Activated T-cell treated with anti-CD3 and anti-CD28 coated beads, Interleukin-2, amount 50 U/mL, for 24 hours (primary cell): ENCODE measurements around the gene NBEA.
A peak's percentile ranks its signal among the peaks of the same experiment; 100 is the strongest.
"Not testable (repeated sequence)": the region's sequence is repeated elsewhere in the genome, so short reads cannot be mapped to it uniquely, and the experiment has no call there.

Source experiments
- DNase-seq: peaks from one replicate; pipeline ENCODE4 v3.0.0-alpha.2; 2020
- H3K27ac Mint-ChIP-seq: 2 replicates; pipeline ENCODE4 v1.8.0; 2020; ENCODE audit warnings: mild to moderate bottlenecking, mixed read lengths
- H3K27me3 Mint-ChIP-seq: 2 replicates; pipeline ENCODE4 v1.8.0; 2020; ENCODE audit warnings: mixed read lengths
- H3K36me3 Mint-ChIP-seq: 2 replicates; pipeline ENCODE4 v1.8.0; 2020; ENCODE audit warnings: low read depth, mixed read lengths
- H3K4me1 Mint-ChIP-seq: 2 replicates; pipeline ENCODE4 v1.8.0; 2020; ENCODE audit warnings: low read depth, mixed read lengths
- H3K4me3 Mint-ChIP-seq: 2 replicates; pipeline ENCODE4 v1.8.0; 2020; ENCODE audit warnings: mild to moderate bottlenecking, moderate library complexity, mixed read lengths
- H3K9me3 Mint-ChIP-seq: 2 replicates; pipeline ENCODE4 v1.8.0; 2020; ENCODE audit warnings: mixed read lengths

NBEA gene

GRCh38 chr13:34935841-34936240 is 6.2 kb upstream of the NBEA start:
- Mint-ChIP-seq H3K27me3 (peaks cover 46% of the 10 kb centered on the region), H3K4me3 (no peak overlapping the region), H3K27ac (no peak overlapping the region), H3K9me3 (no peaks in the 10 kb centered on the region), H3K36me3 (no peaks in the 10 kb centered on the region), H3K4me1 (no peaks in the 10 kb centered on the region)
- no peak for DNase-seq

GRCh38 chr13:34939771-34940170 is 2.3 kb upstream of the NBEA start:
- H3K27me3 Mint-ChIP-seq, result peaks cover 49% of the 10 kb centered on the region
- peaks cover 18% of the 10 kb centered on the region for H3K4me1 Mint-ChIP-seq
- DNase-seq, result no peak
- no peaks in the 10 kb centered on the region for H3K9me3 Mint-ChIP-seq
- no peak overlapping the region for H3K4me3 Mint-ChIP-seq
- no peak overlapping the region for H3K27ac Mint-ChIP-seq
- H3K36me3 Mint-ChIP-seq, result peaks cover 2% of the 10 kb centered on the region

- Mint-ChIP-seq H3K36me3 (peaks cover 2% of the 10 kb centered on the region), H3K27ac (no peak overlapping the region), H3K27me3 (peaks cover 47% of the 10 kb centered on the region), H3K4me1 (peaks cover 24% of the 10 kb centered on the region), H3K4me3 (peak overlapping the region; percentile 88), H3K9me3 (no peaks in the 10 kb centered on the region)
- no peak for DNase-seq
Measured at GRCh38 chr13:34941436-34941834, 635 bp upstream of the NBEA start.

GRCh38 chr13:34942732-34943435 is 814 bp downstream of the NBEA start:
- peak; percentile 39 for DNase-seq
- peak overlapping the region; percentile 88 for H3K4me3 Mint-ChIP-seq
- no peak overlapping the region for H3K27ac Mint-ChIP-seq
- H3K4me1 Mint-ChIP-seq, result peaks cover 24% of the 10 kb centered on the region
- peaks cover 2% of the 10 kb centered on the region for H3K36me3 Mint-ChIP-seq
- H3K9me3 Mint-ChIP-seq, result no peaks in the 10 kb centered on the region
- peaks cover 48% of the 10 kb centered on the region for H3K27me3 Mint-ChIP-seq

- Mint-ChIP-seq H3K36me3 (peaks cover 2% of the 10 kb centered on the region), H3K27me3 (peaks cover 49% of the 10 kb centered on the region), H3K9me3 (no peaks in the 10 kb centered on the region), H3K27ac (no peak overlapping the region), H3K4me1 (peaks cover 24% of the 10 kb centered on the region), H3K4me3 (peak overlapping the region; percentile 88)
- DNase-seq, result no peak
Measured at GRCh38 chr13:34943436-34944273, 1.6 kb downstream of the NBEA start.

GRCh38 chr13:34944274-34944634 is 2.2 kb downstream of the NBEA start:
- Mint-ChIP-seq H3K4me1 (peaks cover 24% of the 10 kb centered on the region), H3K36me3 (peaks cover 2% of the 10 kb centered on the region), H3K9me3 (no peaks in the 10 kb centered on the region), H3K27me3 (peaks cover 44% of the 10 kb centered on the region), H3K27ac (no peak overlapping the region), H3K4me3 (no peak overlapping the region)
- no peak for DNase-seq

- no peak for DNase-seq
- no peaks in the 10 kb centered on the region for H3K9me3 Mint-ChIP-seq
Measured at GRCh38 chr13:34944751-34945150, 2.7 kb downstream of the NBEA start.

GRCh38 chr13:34951528-34951927 is 9.5 kb downstream of the NBEA start:
- H3K4me1 Mint-ChIP-seq, result no peaks in the 10 kb centered on the region
- DNase-seq, result no peak
- no peaks in the 10 kb centered on the region for H3K9me3 Mint-ChIP-seq
- H3K4me3 Mint-ChIP-seq, result no peak overlapping the region
- H3K27ac Mint-ChIP-seq, result no peak overlapping the region
- H3K27me3 Mint-ChIP-seq, result peaks cover 6% of the 10 kb centered on the region
- H3K36me3 Mint-ChIP-seq, result no peaks in the 10 kb centered on the region

More at GRCh38 chr13:34944751-34945150, 2.7 kb downstream of the NBEA start:
- H3K27me3 Mint-ChIP-seq, result peaks cover 43% of the 10 kb centered on the region
- H3K4me1 Mint-ChIP-seq, result peaks cover 24% of the 10 kb centered on the region
- peaks cover 2% of the 10 kb centered on the region for H3K36me3 Mint-ChIP-seq
- H3K4me3 Mint-ChIP-seq, result no peak overlapping the region
- H3K27ac Mint-ChIP-seq, result no peak overlapping the region

- Mint-ChIP-seq H3K27me3 (no peaks in the 10 kb centered on the region), H3K27ac (no peak overlapping the region), H3K4me3 (no peak overlapping the region), H3K36me3 (no peaks in the 10 kb centered on the region), H3K9me3 (no peaks in the 10 kb centered on the region), H3K4me1 (no peaks in the 10 kb centered on the region)
- DNase-seq, result no peak
Measured at GRCh38 chr13:34959489-34959888, 17.4 kb downstream of the NBEA start.

- no peaks in the 10 kb centered on the region for H3K36me3 Mint-ChIP-seq
- no peak overlapping the region for H3K4me3 Mint-ChIP-seq
- H3K27ac Mint-ChIP-seq, result no peak overlapping the region
- no peaks in the 10 kb centered on the region for H3K27me3 Mint-ChIP-seq
- H3K4me1 Mint-ChIP-seq, result no peaks in the 10 kb centered on the region
- H3K9me3 Mint-ChIP-seq, result peaks cover 3% of the 10 kb centered on the region
- DNase-seq, result no peak
Measured at GRCh38 chr13:34964558-34964957, 22.5 kb downstream of the NBEA start.

- Mint-ChIP-seq H3K27ac (no peak overlapping the region), H3K9me3 (peaks cover 25% of the 10 kb centered on the region), H3K4me3 (no peak overlapping the region), H3K36me3 (peaks cover 6% of the 10 kb centered on the region), H3K27me3 (no peaks in the 10 kb centered on the region), H3K4me1 (no peaks in the 10 kb centered on the region)
- DNase-seq, result no peak
Measured at GRCh38 chr13:34967851-34968562, 25.9 kb downstream of the NBEA start.

GRCh38 chr13:34969539-34969938 is 27.5 kb downstream of the NBEA start:
- not testable (repeated sequence) for H3K4me1 Mint-ChIP-seq, DNase-seq, H3K4me3 Mint-ChIP-seq, H3K27ac Mint-ChIP-seq, H3K27me3 Mint-ChIP-seq
- Mint-ChIP-seq H3K36me3 (peaks cover 11% of the 10 kb centered on the region), H3K9me3 (peaks cover 31% of the 10 kb centered on the region)

GRCh38 chr13:34970961-34971360 is 28.9 kb downstream of the NBEA start:
- no peak overlapping the region for H3K4me3 Mint-ChIP-seq
- H3K36me3 Mint-ChIP-seq, result peaks cover 17% of the 10 kb centered on the region
- H3K9me3 Mint-ChIP-seq, result peaks cover 44% of the 10 kb centered on the region
- DNase-seq, result no peak
- no peaks in the 10 kb centered on the region for H3K27me3 Mint-ChIP-seq
- no peak overlapping the region for H3K27ac Mint-ChIP-seq
- no peaks in the 10 kb centered on the region for H3K4me1 Mint-ChIP-seq

GRCh38 chr13:34971473-34971872 is 29.4 kb downstream of the NBEA start:
- peaks cover 47% of the 10 kb centered on the region for H3K9me3 Mint-ChIP-seq

GRCh38 chr13:34985199-34985598 is 43.1 kb downstream of the NBEA start:
- DNase-seq, H3K4me3 Mint-ChIP-seq, H3K27me3 Mint-ChIP-seq, H3K27ac Mint-ChIP-seq, H3K4me1 Mint-ChIP-seq: not testable (repeated sequence)
- Mint-ChIP-seq H3K9me3 (peaks cover 22% of the 10 kb centered on the region), H3K36me3 (peaks cover 11% of the 10 kb centered on the region)

More at GRCh38 chr13:34971473-34971872, 29.4 kb downstream of the NBEA start:
- H3K4me3 Mint-ChIP-seq, result no peak overlapping the region
- peaks cover 19% of the 10 kb centered on the region for H3K36me3 Mint-ChIP-seq
- H3K4me1 Mint-ChIP-seq, result no peaks in the 10 kb centered on the region
- H3K27ac Mint-ChIP-seq, result no peak overlapping the region
- DNase-seq, result no peak
- no peaks in the 10 kb centered on the region for H3K27me3 Mint-ChIP-seq
